GM10266 (cell line): ENCODE measurements around the gene PPM1H.
"Not testable (repeated sequence)": the region's sequence is repeated elsewhere in the genome, so short reads cannot be mapped to it uniquely, and the experiment has no call there.

Source experiments
- DNase-seq: peaks from one replicate; pipeline ENCODE4 v3.0.0; 2012; ENCODE audit errors: extremely low spot score
- CTCF ChIP-seq: IDR thresholded peaks from 2 replicates; pipeline ENCODE4 v1.5.1; 2012; ENCODE audit warnings: mild to moderate bottlenecking, low read depth; ENCODE audit not compliant: control insufficient read depth, insufficient read depth; ENCODE audit errors: missing control alignments

PPM1H gene

GRCh38 chr12:62760779-62761178 is 174.2 kb downstream of the PPM1H start:
- no peak for DNase-seq
- no peak for TF ChIP-seq CTCF

GRCh38 chr12:62760341-62760740 is 174.6 kb downstream of the PPM1H start:
- DNase-seq: not testable (repeated sequence)

- no peak for TF ChIP-seq CTCF
- DNase-seq: no peak
Measured at GRCh38 chr12:62758216-62758615, 176.7 kb downstream of the PPM1H start.

GRCh38 chr12:62757048-62757447 is 177.9 kb downstream of the PPM1H start:
- TF ChIP-seq CTCF: no peak
- no peak for DNase-seq

GRCh38 chr12:62754706-62755105 is 180.2 kb downstream of the PPM1H start:
- DNase-seq: no peak
- no peak for TF ChIP-seq CTCF

GRCh38 chr12:62751810-62752155 is 183.2 kb downstream of the PPM1H start:
- no peak for DNase-seq
- TF ChIP-seq CTCF: no peak

- no peak for DNase-seq
- no peak for TF ChIP-seq CTCF
Measured at GRCh38 chr12:62750941-62751809, 183.8 kb downstream of the PPM1H start.

- TF ChIP-seq CTCF: no peak
- DNase-seq: no peak
Measured at GRCh38 chr12:62749586-62749985, 185.4 kb downstream of the PPM1H start.
